RPMI8226 (cell line): ENCODE measurements around the gene CATSPER3.

Experiments used
- DNase-seq: peaks from one replicate; pipeline ENCODE4 v3.0.0-alpha.2; 2015

CATSPER3 gene

GRCh38 chr5:135048286-135048685 is 80.6 kb downstream of the CATSPER3 start:
- no peak for DNase-seq

DNA sequence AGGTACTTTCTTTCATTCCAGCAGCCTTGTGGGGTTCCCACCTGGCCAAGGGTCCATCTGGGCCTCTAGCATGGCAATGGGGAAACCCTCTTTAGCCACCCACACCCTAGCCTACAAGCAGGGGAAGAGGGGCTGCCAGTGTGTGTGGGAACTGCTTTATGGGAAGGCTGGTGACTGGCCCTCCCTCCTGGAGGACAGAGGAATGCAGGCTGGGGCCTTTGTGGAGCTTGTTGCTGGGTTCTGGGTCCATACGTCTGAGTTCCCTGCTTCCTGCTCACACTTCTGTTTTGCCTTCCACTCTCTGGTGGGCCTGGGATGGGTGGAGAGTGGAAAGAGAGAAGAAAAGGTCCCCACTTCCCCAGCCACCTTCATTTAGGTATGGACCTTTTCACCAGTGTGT is 81.2 kb downstream of the CATSPER3 start:
- DNase-seq: no peak

GRCh38 chr5:135050244-135050767 is 82.6 kb downstream of the CATSPER3 start:
- DNase-seq: no peak

DNA sequence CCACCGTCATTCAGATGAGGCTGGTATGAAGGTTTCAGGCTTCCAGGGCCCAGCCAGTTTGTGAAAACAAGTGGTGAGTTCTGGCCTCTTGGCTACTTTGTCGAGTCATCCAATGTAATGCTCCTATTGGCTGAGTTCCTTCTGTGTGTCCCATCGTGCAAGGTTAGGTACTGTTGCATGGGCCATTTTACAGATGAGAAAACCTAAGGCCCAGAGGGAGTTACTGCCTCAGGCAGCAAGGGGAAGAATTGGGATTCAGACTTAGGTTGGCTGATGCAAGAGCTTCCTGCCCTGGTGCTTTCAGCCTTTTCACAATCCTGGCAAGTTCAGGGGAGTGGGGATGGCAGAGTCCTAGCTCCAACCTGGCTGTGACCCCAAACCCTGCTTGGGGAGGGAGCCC is 83.7 kb downstream of the CATSPER3 start:
- no peak for DNase-seq

DNA sequence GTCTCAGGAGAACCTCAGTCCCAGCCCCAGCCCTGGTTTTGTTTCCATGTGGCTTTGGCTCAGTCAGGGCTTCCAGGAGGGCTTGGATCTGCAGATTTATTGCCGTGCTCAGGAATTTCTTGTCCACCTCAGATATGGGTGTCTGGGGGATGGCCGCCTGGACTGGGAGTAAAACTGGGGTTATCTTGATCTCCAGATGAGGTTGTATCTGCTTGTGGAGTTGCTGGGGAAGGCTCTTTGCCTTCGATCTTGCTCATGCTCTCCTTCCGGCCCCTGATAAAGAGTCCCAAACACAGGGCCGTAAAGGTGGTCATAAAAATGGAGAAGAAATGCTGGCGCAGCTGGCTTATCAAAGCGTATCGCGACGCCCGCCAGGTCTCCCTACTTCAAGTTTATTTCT is 84.2 kb downstream of the CATSPER3 start:
- DNase-seq: no peak

DNA sequence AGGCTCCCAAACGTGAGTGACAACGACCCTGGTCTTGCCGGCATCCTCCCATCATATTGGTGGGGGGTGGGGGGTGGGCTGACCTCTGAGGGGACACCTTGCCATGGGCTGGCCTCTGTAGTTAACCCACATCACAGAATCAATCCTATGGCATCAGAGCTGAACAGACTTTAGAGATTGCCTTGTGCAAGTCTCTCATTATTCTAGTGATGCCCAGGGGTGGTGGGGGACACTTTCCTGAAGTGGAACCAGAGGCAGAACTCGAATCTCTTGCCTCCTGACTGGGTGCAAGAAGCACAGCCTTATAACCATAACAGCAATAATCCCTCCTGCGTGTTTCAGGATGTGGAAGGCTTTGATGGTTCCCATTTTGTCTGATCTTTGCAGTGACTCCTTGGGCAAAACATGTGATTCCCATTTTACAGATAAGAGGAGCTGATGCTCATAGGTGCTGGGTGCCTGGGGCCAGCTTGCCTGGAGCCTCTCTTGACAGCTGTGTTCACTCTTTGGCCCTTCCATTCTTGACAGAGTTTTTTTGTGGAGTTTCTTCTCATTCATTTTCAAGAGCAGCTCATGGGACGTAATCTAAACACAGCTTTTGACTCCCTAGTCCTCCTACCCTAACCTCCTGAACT is 84.9 kb downstream of the CATSPER3 start:
- DNase-seq: no peak

DNA sequence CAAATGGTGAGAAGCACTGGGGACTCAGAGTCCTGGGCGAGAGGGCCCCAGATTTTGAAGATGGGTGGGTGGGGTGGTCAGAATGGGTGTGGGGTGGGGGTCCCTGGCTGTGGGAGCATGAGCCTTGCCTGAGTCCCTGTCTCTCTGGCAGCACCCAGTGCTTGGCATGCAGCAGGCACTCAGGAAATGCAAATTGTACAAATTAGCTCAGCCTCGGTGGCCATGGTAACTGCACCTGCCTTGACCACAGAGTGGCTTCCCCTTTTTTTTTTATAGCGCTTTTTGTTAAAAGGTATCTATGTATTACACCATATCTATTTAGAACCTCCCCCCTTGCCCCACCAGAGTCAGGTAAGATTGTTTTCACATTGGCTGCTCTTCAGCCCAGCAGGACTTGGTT is 85.6 kb downstream of the CATSPER3 start:
- DNase-seq: peak; percentile 91

GRCh38 chr5:135053989-135054388 is 86.3 kb downstream of the CATSPER3 start:
- no peak for DNase-seq

- DNase-seq: no peak
Observed at GRCh38 chr5:135054546-135054945, 86.8 kb downstream of the CATSPER3 start.

DNA sequence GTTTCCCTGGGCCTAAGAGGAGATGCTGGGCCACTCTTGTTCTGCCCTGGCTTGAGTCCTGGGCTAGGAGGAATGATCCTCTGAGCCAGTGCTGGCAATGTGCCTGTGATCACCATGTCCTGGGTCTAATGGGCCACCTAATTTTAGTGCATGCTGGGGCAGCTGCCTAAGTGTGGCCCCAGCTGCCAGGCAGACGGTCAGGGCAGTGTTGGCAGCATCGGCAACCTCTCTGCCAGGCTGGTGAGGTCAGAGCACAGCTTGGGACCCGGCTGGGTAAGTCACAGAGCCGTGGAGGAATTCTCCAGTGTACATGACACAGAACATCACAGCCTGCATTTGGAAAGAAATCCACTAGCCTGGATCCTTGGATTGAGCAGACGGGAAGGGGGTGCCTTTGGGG is 87.7 kb downstream of the CATSPER3 start:
- DNase-seq: peak; percentile 54

GRCh38 chr5:135056316-135057030 is 88.8 kb downstream of the CATSPER3 start:
- DNase-seq: no peak

- DNase-seq: no peak
Observed at GRCh38 chr5:135057233-135057632, 89.5 kb downstream of the CATSPER3 start.

DNA sequence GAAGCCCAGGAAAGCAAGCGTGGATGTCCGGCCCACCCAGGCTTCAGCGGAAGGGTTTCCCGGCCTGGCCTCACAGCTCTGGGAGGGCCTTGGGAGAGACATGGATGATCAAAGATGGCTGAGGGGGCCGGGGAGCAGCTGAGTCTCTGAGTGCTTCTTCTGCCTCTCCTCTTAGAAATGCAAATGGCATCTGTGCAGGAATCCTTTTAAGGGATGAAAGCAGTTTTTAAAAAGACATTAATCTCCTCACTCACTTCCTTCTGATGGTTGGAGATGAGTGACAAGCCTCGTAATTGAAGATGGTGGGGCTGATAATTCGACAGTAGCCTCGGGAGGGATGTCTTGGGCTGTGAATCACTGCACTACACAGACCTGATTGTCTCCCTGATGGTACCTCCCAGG is 90.6 kb downstream of the CATSPER3 start:
- DNase-seq: no peak

DNA sequence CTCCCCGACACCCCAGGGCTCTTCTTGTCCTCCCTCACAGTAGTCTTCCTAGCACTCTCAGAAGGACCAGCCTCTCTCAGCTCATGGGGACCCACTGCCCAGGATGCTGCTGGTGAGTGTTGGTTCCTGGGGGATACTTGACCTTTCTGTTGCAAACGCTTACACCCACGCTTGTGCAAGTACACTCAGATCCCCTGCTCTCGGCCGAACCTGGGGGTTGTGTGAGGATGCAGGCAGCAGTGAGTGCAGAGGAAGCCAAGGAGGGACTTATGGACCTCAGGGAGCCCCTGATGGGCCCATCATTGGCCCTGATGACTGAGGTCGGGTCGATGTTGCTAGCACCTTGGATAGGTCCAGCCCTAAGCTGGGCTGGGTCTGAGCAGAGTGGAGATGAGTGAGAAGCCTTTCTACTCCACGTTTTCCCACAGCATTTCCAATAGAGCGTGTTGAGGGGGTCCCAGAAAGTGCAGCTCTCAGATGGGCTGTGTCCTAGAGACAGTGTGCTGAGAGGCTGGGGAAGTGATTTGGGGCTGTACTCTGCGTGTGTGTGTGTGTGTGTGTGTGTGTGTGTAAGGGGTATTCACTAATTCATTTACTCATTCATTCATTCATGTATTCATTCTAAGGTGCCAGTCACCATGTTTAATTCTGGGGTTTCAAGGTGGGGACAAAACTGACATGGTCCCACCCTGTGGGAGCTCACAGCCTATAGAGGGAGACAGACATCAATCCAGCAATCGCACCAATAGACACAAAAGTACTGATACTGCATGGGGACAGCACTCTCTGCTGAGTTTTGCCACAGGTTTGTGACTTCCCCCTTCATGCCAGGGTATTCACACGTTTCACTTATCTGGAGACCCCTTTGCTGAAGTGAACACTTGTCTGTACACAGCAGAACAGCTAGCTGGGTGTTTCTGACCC is 91.6 kb downstream of the CATSPER3 start:
- no peak for DNase-seq

GRCh38 chr5:135060021-135060420 is 92.3 kb downstream of the CATSPER3 start:
- no peak for DNase-seq

- no peak for DNase-seq
Observed at GRCh38 chr5:135061001-135061400, 93.3 kb downstream of the CATSPER3 start.
